ENCODE measurements around the gene CFAP251.

DNA sequence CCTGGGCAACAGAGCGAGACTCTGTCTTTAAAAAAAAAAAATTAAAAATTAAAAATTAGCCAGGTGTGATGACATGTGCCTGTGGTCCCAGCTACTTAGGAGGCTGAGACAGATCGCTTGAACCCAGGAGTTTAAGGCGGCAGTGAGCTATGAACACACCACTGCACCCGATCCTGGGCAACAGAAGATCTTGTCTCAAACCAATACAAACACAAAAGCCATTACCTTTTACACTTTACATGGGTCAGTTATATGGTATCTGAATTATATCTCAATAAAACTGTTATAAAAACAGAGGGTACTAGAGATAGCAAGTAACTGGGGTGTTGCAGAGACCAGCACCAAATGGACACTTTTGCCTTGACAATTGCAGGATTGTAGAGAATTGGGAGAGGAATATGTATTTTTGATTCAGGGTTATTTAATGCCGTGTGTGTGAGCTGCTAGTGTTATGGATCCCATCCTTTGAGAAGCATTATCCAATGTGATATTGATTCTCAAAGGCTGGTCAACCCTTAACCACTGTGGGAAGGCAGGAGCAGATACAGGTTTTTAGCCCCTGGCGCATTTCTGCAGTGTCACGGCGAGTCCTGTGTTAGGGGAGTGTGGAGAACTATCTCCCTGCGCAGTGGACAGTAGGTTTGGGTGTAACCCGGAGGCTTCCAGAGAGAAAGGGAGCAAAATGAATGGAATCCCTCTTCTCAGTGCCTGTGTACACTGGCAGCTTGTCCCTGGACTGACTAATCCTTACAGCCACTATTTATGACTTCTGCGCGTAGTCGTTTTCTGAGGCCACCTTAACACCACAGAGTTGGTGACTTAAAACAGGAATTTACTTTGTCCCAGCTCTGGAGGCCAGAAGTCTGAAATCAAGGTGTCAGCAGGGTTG is 25.5 kb upstream of the CFAP251 start:
- TF ChIP-seq, protein P1, sequence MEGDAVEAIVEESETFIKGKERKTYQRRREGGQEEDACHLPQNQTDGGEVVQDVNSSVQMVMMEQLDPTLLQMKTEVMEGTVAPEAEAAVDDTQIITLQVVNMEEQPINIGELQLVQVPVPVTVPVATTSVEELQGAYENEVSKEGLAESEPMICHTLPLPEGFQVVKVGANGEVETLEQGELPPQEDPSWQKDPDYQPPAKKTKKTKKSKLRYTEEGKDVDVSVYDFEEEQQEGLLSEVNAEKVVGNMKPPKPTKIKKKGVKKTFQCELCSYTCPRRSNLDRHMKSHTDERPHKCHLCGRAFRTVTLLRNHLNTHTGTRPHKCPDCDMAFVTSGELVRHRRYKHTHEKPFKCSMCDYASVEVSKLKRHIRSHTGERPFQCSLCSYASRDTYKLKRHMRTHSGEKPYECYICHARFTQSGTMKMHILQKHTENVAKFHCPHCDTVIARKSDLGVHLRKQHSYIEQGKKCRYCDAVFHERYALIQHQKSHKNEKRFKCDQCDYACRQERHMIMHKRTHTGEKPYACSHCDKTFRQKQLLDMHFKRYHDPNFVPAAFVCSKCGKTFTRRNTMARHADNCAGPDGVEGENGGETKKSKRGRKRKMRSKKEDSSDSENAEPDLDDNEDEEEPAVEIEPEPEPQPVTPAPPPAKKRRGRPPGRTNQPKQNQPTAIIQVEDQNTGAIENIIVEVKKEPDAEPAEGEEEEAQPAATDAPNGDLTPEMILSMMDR (optimal IDR thresholded peaks at IDR 0.05 in 1 of 3, IDR thresholded peaks at IDR 0.05 in 1 of 3, conservative IDR thresholded peaks at IDR 0.05 in 1 of 3; ENCODE audit: extremely low read depth in 1 of 3, insufficient read depth in 2 of 3, low read length in 3 of 3): no peak
- no peak for TF ChIP-seq EZH2 (IDR thresholded peaks at IDR 0.05; ENCODE audit: low read length)
